ENCODE measurements around the gene ADGB. TPM values are rescaled to one million over a fixed set of nuclear protein-coding genes. Genes with fewer than 3 reads are reported as not detected.

The ADGB gene
- total RNA-seq, 1 experiment from 2014 or later, result not detected

- H3K9me3 Mint-ChIP-seq (ENCODE audit: low read depth, unreplicated experiment), result no peaks in the 10 kb centered on the region
- no TSS peak for BruUV-seq (replicated peaks)
- no peaks in the 10 kb centered on the region for H3K4me1 Mint-ChIP-seq (ENCODE audit: low read depth, unreplicated experiment)
- H3K27ac Mint-ChIP-seq (ENCODE audit: unreplicated experiment), result no peak overlapping the region
- DNase-seq, result no peak
- no peak for TF ChIP-seq CTCF (IDR thresholded peaks at IDR 0.05; ENCODE audit: unreplicated experiment)
- no peaks in the 10 kb centered on the region for H3K36me3 Mint-ChIP-seq (ENCODE audit: insufficient read depth, unreplicated experiment)
- no peak overlapping the region for H3K4me3 Mint-ChIP-seq (ENCODE audit: low read depth, unreplicated experiment)
- CTCF ChIA-PET, result no interaction called here
- intact Hi-C loops (cut with micrococcal nuclease; ENCODE audit: unreplicated experiment), result no loop called here
- H3K27me3 Mint-ChIP-seq (ENCODE audit: unreplicated experiment), result no peaks in the 10 kb centered on the region
These were observed 140.9 kb downstream of the ADGB start for GRCh38 chr6:146739696-146740095.

GRCh38 chr6:146741609-146742008, 142.8 kb downstream of the ADGB start:
- intact Hi-C loops (cut with micrococcal nuclease; ENCODE audit: unreplicated experiment), result no loop called here
- no peak for TF ChIP-seq CTCF (IDR thresholded peaks at IDR 0.05; ENCODE audit: unreplicated experiment)
- no peak for DNase-seq
- no peak overlapping the region for H3K4me3 Mint-ChIP-seq (ENCODE audit: low read depth, unreplicated experiment)
- no peaks in the 10 kb centered on the region for H3K4me1 Mint-ChIP-seq (ENCODE audit: low read depth, unreplicated experiment)
- H3K36me3 Mint-ChIP-seq (ENCODE audit: insufficient read depth, unreplicated experiment), result no peaks in the 10 kb centered on the region
- no peaks in the 10 kb centered on the region for H3K9me3 Mint-ChIP-seq (ENCODE audit: low read depth, unreplicated experiment)
- no peaks in the 10 kb centered on the region for H3K27me3 Mint-ChIP-seq (ENCODE audit: unreplicated experiment)
- BruUV-seq (replicated peaks), result no TSS peak
- CTCF ChIA-PET, result no interaction called here
- H3K27ac Mint-ChIP-seq (ENCODE audit: unreplicated experiment), result no peak overlapping the region

- BruUV-seq (replicated peaks), result no TSS peak
- Mint-ChIP-seq H3K36me3 (ENCODE audit: insufficient read depth, unreplicated experiment) (no peaks in the 10 kb centered on the region), H3K4me3 (ENCODE audit: low read depth, unreplicated experiment) (no peak overlapping the region), H3K4me1 (ENCODE audit: low read depth, unreplicated experiment) (no peaks in the 10 kb centered on the region), H3K9me3 (ENCODE audit: low read depth, unreplicated experiment) (peaks cover 5% of the 10 kb centered on the region), H3K27ac (ENCODE audit: unreplicated experiment) (no peak overlapping the region), H3K27me3 (ENCODE audit: unreplicated experiment) (no peaks in the 10 kb centered on the region)
- no peak for TF ChIP-seq CTCF (IDR thresholded peaks at IDR 0.05; ENCODE audit: unreplicated experiment)
- no peak for DNase-seq
- CTCF ChIA-PET, result no interaction called here
- intact Hi-C loops (cut with micrococcal nuclease; ENCODE audit: unreplicated experiment), result no loop called here
These were observed 154.5 kb downstream of the ADGB start for GRCh38 chr6:146753306-146753705.

- DNase-seq, result no peak
- CTCF ChIA-PET, result no interaction called here
- no peaks in the 10 kb centered on the region for H3K4me1 Mint-ChIP-seq (ENCODE audit: low read depth, unreplicated experiment)
- no peak overlapping the region for H3K27ac Mint-ChIP-seq (ENCODE audit: unreplicated experiment)
- no peak overlapping the region for H3K4me3 Mint-ChIP-seq (ENCODE audit: low read depth, unreplicated experiment)
- no peak for TF ChIP-seq CTCF (IDR thresholded peaks at IDR 0.05; ENCODE audit: unreplicated experiment)
- no TSS peak for BruUV-seq (replicated peaks)
- no peaks in the 10 kb centered on the region for H3K9me3 Mint-ChIP-seq (ENCODE audit: low read depth, unreplicated experiment)
- intact Hi-C loops (cut with micrococcal nuclease; ENCODE audit: unreplicated experiment), result no loop called here
- no peaks in the 10 kb centered on the region for H3K36me3 Mint-ChIP-seq (ENCODE audit: insufficient read depth, unreplicated experiment)
- H3K27me3 Mint-ChIP-seq (ENCODE audit: unreplicated experiment), result no peaks in the 10 kb centered on the region
These were observed 168.9 kb downstream of the ADGB start for GRCh38 chr6:146767632-146768031.

- CTCF ChIA-PET, result no interaction called here
- no TSS peak for BruUV-seq (replicated peaks)
- intact Hi-C loops (cut with micrococcal nuclease; ENCODE audit: unreplicated experiment), result no loop called here
- H3K4me3 Mint-ChIP-seq (ENCODE audit: low read depth, unreplicated experiment), result no peak overlapping the region
- H3K9me3 Mint-ChIP-seq (ENCODE audit: low read depth, unreplicated experiment), result no peaks in the 10 kb centered on the region
- no peak for DNase-seq
- H3K4me1 Mint-ChIP-seq (ENCODE audit: low read depth, unreplicated experiment), result no peaks in the 10 kb centered on the region
- H3K27me3 Mint-ChIP-seq (ENCODE audit: unreplicated experiment), result no peaks in the 10 kb centered on the region
- TF ChIP-seq CTCF (IDR thresholded peaks at IDR 0.05; ENCODE audit: unreplicated experiment), result no peak
- H3K27ac Mint-ChIP-seq (ENCODE audit: unreplicated experiment), result no peak overlapping the region
- H3K36me3 Mint-ChIP-seq (ENCODE audit: insufficient read depth, unreplicated experiment), result no peaks in the 10 kb centered on the region
These were observed 169.9 kb downstream of the ADGB start for GRCh38 chr6:146768722-146769121.

All from Calu3 (cell line).